HG02938 (cell line): ENCODE measurements around the gene CREB3L4.
"Not testable (repeated sequence)": the region's sequence is repeated elsewhere in the genome, so short reads cannot be mapped to it uniquely, and the experiment has no call there.

Source experiments
- ATAC-seq: cut with Tn5 transposase; IDR thresholded peaks from one replicate; pipeline ENCODE4 v1.9.1; 2021; ENCODE audit warnings: mild to moderate bottlenecking, moderate library complexity; ENCODE audit not compliant: unreplicated experiment

Gene CREB3L4

GRCh38 chr1:153958111-153958960, 9.4 kb upstream of the CREB3L4 start, which contains the start of gene CRTC2:
Gene CRTC2 (minus strand): TSS chr1:153958612. CDS start chr1:153958497, 115 bp downstream.
- peak; percentile 79 for ATAC-seq

DNA sequence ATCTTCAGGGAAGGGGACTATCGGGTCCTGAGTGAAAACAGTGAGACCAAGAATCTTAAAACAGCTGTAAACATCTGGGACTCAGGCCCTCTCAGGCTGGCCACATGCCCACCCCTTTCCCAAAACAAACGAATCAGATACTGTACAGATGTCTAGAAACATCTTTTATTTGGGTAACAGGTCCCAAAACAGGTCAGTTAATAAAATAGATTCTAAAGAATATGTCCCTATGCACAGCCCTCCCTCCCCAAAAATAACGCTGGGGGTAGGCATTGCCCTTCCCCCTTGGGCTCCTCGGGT, 8.8 kb upstream of the CREB3L4 start:
- no peak for ATAC-seq

GRCh38 chr1:153959454-153959853, 8.2 kb upstream of the CREB3L4 start:
- no peak for ATAC-seq

DNA sequence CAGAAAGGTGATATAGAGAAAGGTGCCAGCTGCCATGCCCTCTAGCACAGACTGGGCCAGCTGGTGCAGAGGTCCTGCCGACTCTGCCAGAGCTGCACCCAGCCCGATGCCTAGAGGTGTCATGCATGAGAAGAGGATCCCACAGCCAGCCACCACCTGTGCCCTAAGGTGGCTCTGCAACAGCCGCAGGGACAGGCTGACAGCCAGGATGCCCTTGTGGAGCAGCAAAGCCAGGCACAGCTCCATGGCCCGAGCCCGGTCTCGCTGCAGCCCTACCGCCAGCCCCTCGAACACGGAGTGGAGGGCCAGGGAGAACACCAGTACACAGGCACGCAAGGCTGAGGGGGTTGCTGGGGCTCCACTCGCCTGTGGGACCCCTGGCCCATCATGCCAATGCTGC, 7.5 kb upstream of the CREB3L4 start:
- ATAC-seq, result no peak

GRCh38 chr1:153961421-153961820, 6.3 kb upstream of the CREB3L4 start:
- no peak for ATAC-seq

GRCh38 chr1:153962088-153963029, 5.3 kb upstream of the CREB3L4 start:
- no peak for ATAC-seq

DNA sequence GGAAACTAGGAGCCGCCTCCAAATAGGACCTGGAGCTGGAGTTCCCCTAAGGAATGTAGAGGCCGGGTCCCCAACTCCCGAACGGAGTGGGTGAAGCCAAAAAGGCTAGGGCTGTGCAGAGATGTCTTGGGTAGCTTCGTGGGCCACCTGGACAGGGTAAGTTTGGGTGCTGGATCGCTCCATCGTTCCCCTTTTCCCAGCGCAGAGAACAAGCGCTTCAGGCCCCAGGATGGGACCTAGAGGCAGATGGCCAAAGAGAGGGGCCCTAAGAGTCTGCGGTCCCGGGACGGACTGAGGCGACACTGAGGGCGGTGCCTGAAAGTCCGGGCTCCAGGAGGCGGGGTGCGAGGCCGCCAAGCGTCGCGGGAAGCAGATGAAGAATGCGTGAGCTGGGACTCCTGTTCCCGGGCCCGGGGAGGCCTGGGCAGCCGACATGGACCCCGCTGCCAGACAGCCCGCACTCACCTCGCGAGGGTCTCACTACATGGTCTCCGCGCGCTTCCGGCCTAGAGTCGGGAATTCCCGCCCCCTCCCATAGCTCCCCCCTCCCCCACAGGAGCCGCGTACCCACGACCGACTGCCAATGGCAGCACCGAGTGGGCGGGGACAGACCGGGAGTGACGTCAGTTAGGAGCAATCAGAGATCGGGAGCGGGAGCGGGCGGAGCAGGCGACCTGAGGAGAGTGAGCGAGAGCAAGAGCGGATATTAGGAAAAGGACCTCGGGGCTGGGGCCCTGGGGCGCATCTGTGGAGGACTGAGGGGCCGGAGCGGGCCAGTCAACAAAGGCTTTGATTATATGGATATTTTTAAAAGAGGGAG, 4.5 kb upstream of the CREB3L4 start, which contains the start of gene SLC39A1:
Gene SLC39A1, minus strand, starts transcription at position 508 of the 820 bp plus-strand sequence. CDS start 822 bp downstream, outside the sequence.
- ATAC-seq, result peak; percentile 43

DNA sequence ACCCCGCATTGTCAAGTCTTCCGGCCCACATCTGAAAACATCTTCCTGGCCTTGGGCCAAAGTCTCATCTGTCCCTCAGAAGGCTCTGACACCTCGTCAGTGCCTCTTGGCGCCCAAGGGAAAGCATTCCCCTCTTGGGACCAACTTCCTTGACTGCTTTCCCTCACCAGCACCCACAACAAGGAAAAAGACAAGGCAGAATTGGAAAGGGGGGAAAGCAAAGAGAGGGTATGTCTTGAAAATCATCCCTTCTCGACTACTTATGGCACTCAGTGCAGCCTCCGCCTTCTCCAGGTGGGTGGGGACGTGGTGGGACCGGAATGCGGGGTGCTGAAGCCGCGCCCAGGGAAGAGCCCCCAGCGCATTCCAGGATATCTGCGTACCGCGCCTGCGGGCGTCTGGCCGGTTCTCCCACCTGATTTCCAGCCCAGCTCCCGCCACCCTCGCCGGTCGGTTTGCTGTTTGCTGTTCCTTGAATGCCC, 3.8 kb upstream of the CREB3L4 start:
- ATAC-seq, result no peak

DNA sequence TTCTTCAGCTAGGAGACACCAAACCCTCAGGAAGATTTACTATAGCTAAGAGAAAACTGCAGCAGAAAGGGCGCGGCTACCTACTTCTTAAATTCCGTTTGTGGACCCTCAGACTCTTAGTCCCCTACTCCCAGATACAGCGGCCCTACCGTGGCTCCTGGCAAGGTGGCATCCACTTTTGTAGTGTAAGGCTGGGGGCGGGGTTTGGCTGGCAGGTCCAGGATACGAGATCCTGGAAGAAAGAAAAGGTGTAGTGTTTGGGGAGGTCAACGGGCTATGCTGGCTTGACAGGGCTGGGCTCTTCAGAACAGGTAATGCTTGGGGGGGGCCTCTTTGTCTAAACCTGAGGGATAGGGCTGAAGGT, 280 bp downstream of the CREB3L4 start:
- no peak for ATAC-seq

GRCh38 chr1:153968408-153968807, 706 bp downstream of the CREB3L4 start:
- no peak for ATAC-seq

DNA sequence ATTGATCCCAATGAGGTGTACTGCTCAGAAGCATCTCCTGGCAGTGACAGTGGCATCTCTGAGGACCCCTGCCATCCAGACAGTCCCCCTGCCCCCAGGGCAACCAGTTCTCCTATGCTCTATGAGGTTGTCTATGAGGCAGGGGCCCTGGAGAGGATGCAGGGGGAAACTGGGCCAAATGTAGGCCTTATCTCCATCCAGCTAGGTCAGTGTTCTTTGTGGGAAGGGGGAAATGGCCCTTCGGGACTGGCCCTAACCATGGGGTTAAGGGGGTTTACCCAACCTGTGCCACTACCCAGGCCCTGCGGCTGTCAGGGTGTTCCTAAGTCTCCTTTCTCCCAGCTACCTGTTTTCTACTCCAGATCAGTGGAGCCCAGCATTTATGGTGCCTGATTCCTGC, 1.3 kb downstream of the CREB3L4 start:
- ATAC-seq, result no peak

- no peak for ATAC-seq
Observed at GRCh38 chr1:153970346-153970745, 2.6 kb downstream of the CREB3L4 start.

DNA sequence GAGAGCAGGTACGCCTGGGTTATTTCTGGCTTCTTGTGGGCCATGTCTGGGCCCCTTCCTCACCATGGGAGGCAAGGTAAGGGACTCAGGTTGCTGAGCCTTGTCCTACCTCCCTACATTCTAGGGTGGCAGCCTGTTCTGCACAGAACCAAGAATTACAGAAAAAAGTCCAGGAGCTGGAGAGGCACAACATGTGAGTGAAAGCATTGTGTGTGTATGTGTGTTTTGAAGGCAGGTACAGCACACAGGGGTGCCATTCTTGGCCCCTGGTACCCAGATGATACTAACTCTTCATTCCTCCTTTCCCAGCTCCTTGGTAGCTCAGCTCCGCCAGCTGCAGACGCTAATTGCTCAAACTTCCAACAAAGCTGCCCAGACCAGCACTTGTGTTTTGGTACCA, 5.4 kb downstream of the CREB3L4 start:
- no peak for ATAC-seq

DNA sequence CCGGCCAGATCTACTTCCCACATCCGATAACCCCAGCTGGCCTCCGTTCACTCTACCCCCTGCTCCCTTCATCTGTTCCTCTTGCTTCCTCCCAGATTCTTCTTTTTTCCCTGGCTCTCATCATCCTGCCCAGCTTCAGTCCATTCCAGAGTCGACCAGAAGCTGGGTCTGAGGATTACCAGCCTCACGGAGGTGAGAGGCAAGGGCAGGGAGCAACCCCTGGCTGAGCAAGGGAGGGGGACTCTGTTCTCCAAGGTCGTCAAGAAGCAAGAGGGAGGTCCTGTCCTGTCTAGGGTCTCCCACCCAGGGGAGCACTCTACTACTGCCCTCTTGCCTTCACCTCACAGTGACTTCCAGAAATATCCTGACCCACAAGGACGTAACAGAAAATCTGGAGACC, 5.8 kb downstream of the CREB3L4 start:
- no peak for ATAC-seq

- no peak for ATAC-seq
Observed at GRCh38 chr1:153976819-153977249, 9.1 kb downstream of the CREB3L4 start.

- peak; percentile 78 for ATAC-seq
Observed at GRCh38 chr1:153977250-153978240, 9.8 kb downstream of the CREB3L4 start, which contains the start of gene JTB. Gene JTB (minus strand): TSS chr1:153977674. CDS start chr1:153977252, 422 bp downstream.

DNA sequence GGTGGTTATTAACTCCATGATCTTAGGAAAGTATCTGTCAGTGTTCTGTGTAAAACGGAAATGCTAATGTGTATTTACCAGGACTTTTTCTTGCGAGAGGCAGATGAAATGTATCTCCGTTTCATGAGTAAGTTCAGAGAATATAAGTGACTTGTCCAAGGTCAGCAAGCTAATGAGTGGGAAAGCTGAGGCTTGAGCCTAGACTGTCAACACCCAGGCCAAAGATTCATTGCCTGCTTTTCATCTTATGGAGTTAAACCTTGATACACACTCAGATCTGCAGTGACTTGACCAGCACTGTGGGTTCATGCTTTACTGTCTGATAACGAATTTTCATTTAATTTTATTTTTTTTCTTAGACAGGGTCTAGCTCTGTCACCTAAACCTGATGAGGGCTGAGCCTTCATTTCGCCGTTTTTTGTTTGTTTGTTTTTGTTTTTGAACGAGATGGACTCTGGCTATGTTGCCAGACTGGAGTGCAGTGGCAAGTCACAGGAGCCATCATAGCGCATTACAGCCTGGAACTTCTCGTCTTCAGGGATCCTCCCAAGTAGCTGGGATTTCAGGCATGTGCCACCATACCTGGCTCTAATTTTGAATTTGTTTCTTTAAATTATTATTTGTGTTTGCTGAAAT, 10.7 kb downstream of the CREB3L4 start:
- ATAC-seq, result no peak

DNA sequence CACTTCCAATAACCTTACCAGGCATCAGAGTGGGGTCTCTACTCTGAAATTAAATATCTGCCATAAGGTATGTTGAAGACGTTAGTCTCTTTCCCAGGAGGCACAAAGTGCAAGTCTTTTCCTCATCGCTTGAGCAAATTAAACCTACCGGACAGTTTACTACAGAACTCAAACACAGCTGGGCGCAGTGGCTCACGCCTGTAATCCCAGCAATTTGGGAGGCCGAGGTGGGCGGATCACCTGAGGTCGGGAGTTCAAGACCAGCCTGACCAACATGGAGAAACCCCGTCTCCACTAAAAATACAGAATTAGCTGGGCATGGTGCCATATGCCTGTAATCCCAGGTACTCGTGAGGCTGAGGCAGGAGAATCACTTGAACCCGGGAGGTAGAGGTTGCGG, 11.4 kb downstream of the CREB3L4 start:
- ATAC-seq, result not testable (repeated sequence)

DNA sequence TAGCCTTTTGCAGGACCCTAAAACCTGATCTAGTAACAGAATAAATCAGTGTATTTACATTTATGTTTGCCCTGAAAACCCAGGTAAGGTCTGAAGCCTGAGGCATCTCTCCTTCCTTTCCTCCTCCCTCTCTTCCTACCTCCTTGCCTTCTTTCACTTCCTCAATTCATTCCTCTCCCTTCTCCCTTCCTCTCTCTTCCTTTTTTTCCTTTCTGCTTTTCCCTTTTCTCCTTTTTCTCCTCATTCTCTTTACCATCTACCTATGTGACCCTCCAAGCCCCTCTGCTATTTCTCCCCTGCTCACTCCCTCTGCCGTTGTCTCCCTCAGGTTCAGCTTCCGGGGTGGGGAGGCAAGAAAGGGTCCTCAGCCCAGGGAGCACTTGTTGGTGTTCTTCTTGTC, 14.0 kb downstream of the CREB3L4 start:
- ATAC-seq, result not testable (repeated sequence)
